Peyer's patch (tissue), 4 donors: ENCODE results near the gene DAZAP1. TPM values are rescaled to one million over a fixed set of nuclear protein-coding genes. Genes with fewer than 3 reads are reported as not detected.

Source experiments
- DNase-seq, 3 donors: peaks; one replicate each; pipeline ENCODE4 v3.0.0-alpha.2; 2017 to 2019
- H3K27ac ChIP-seq, 4 donors: fragments of 200-600 bp; sonication (generic); one replicate each; pipeline ENCODE4 v1.5.1; 2016 to 2019
- H3K27me3 ChIP-seq, 2 donors: fragments of 200-600 bp; sonication (generic); one replicate each; pipeline ENCODE4 v1.5.1; 2019
- H3K36me3 ChIP-seq, 3 donors: fragments of 200-600 bp; sonication (generic); one replicate each; pipeline ENCODE4 v1.5.1; 2016 to 2019
- H3K4me1 ChIP-seq, 4 donors: fragments of 200-600 bp; sonication (generic); one replicate each; pipeline ENCODE4 v1.5.1; 2016 to 2019
- H3K4me3 ChIP-seq, 4 donors: fragments of 200-600 bp; sonication (generic); 1 replicate in 3 of 4; 2 replicates in 1 of 4; pipeline ENCODE4 v1.5.1; 2016 to 2019; ENCODE audit warnings: mild to moderate bottlenecking in 1 of 4
- H3K9me3 ChIP-seq, 4 donors: fragments of 200-600 bp; sonication (generic); one replicate each; pipeline ENCODE4 v1.5.1; 2016 to 2019; ENCODE audit warnings: mild to moderate bottlenecking in 1 of 4
- CTCF ChIP-seq, 6 experiments: fragments of 450-650 bp in 4 of 6; fragments of 200-600 bp in 2 of 6; sonication (generic) in 1 of 6; IDR thresholded peaks; one replicate each; pipeline ENCODE4 v1.5.1; 2017 to 2019; ENCODE audit warnings: antibody characterized with exemption in 6 of 6, mild to moderate bottlenecking in 3 of 6, moderate library complexity in 1 of 6
- POLR2A ChIP-seq, 2 donors: fragments of 450-650 bp; IDR thresholded peaks; one replicate each; pipeline ENCODE4 v1.5.1; 2017; ENCODE audit warnings: antibody characterized with exemption in 2 of 2, mild to moderate bottlenecking in 2 of 2, moderate library complexity in 2 of 2
- total RNA-seq, 4 donors: library from RNA; depleted of rRNA; stranded (reverse); fragments of >200 nt; gene quantifications; one replicate each; pipeline ENCODE4 v1.1.0, GENCODE V29; 2016

DAZAP1 gene
- total RNA-seq, 4 donors from 2014 or later, result 37.5 to 90.9 (median 58.2) TPM

- peaks cover 24 to 74% (median 58%) of the 10 kb centered on the region in 4 donors for H3K4me1 ChIP-seq
- H3K27ac ChIP-seq, result no peak overlapping the region
- no peak for TF ChIP-seq CTCF (IDR thresholded peaks at IDR 0.05)
- TF ChIP-seq POLR2A (IDR thresholded peaks at IDR 0.05), result no peak
- H3K36me3 ChIP-seq, result peaks cover 0 to 7% (median 0%) of the 10 kb centered on the region in 3 donors
- H3K27me3 ChIP-seq, result peaks cover 0 to 68% of the 10 kb centered on the region in 2 donors
- H3K4me3 ChIP-seq, result peak overlapping the region; percentile 16 to 56 (median 48)
- DNase-seq, result no peak
- no peaks in the 10 kb centered on the region for H3K9me3 ChIP-seq
These were observed 62.6 kb downstream of the DAZAP1 start for GRCh38 chr19:1470055-1470304.

GRCh38 chr19:1470305-1471009 is 63.1 kb downstream of the DAZAP1 start:
- Histone ChIP-seq H3K27ac (peak overlapping the region in 1 of 4 donors; percentile 49), H3K9me3 (no peaks in the 10 kb centered on the region), H3K36me3 (peaks cover 0 to 11% (median 0%) of the 10 kb centered on the region in 3 donors), H3K4me3 (peak overlapping the region; percentile 16 to 56 (median 48)), H3K4me1 (peaks cover 24 to 70% (median 57%) of the 10 kb centered on the region in 4 donors), H3K27me3 (peaks cover 0 to 68% of the 10 kb centered on the region in 2 donors)
- peak in 2 of 3 donors; percentile 74 to 84 for DNase-seq
- TF ChIP-seq CTCF (IDR thresholded peaks at IDR 0.05) (no peak), POLR2A (IDR thresholded peaks at IDR 0.05) (no peak)

GRCh38 chr19:1471010-1471514 is 63.7 kb downstream of the DAZAP1 start:
- H3K9me3 ChIP-seq, result no peaks in the 10 kb centered on the region
- peak overlapping the region; percentile 16 to 56 (median 48) for H3K4me3 ChIP-seq
- peaks cover 0 to 65% of the 10 kb centered on the region in 2 donors for H3K27me3 ChIP-seq
- TF ChIP-seq CTCF (IDR thresholded peaks at IDR 0.05), result no peak
- no peak for TF ChIP-seq POLR2A (IDR thresholded peaks at IDR 0.05)
- H3K36me3 ChIP-seq, result peaks cover 0 to 16% (median 0%) of the 10 kb centered on the region in 3 donors
- peak overlapping the region in 1 of 4 donors; percentile 49 for H3K27ac ChIP-seq
- H3K4me1 ChIP-seq, result peaks cover 24 to 64% (median 54%) of the 10 kb centered on the region in 4 donors
- DNase-seq, result no peak

GRCh38 chr19:1471515-1472160 is 64.3 kb downstream of the DAZAP1 start:
- Histone ChIP-seq H3K27ac (no peak overlapping the region), H3K27me3 (peaks cover 0 to 59% of the 10 kb centered on the region in 2 donors), H3K36me3 (peaks cover 0 to 17% (median 0%) of the 10 kb centered on the region in 3 donors), H3K9me3 (no peaks in the 10 kb centered on the region), H3K4me3 (peak overlapping the region in 2 of 4 donors; percentile 48 to 56), H3K4me1 (peaks cover 24 to 59% (median 51%) of the 10 kb centered on the region in 4 donors)
- TF ChIP-seq CTCF (IDR thresholded peaks at IDR 0.05), result peak in 1 of 6 experiments; percentile 12
- TF ChIP-seq POLR2A (IDR thresholded peaks at IDR 0.05), result no peak
- DNase-seq, result no peak

GRCh38 chr19:1472231-1473084 is 65.1 kb downstream of the DAZAP1 start:
- Histone ChIP-seq H3K36me3 (peaks cover 0 to 22% (median 0%) of the 10 kb centered on the region in 3 donors), H3K4me1 (peaks cover 24 to 57% (median 45%) of the 10 kb centered on the region in 4 donors), H3K27ac (no peak overlapping the region), H3K9me3 (no peaks in the 10 kb centered on the region), H3K4me3 (no peak overlapping the region), H3K27me3 (peaks cover 0 to 51% of the 10 kb centered on the region in 2 donors)
- no peak for DNase-seq
- TF ChIP-seq CTCF (IDR thresholded peaks at IDR 0.05), result no peak
- TF ChIP-seq POLR2A (IDR thresholded peaks at IDR 0.05), result no peak
